Smooth muscle cell (in vitro differentiated cells): ENCODE measurements around the gene CCDC142. TPM values are rescaled to one million over a fixed set of nuclear protein-coding genes. Genes with fewer than 3 reads are reported as not detected.
A peak's percentile ranks its signal among the peaks of the same experiment; 100 is the strongest.

ENCODE experiments used
- DNase-seq: peaks from one replicate; lab custom pipeline; 2025; ENCODE audit not compliant: unreplicated experiment; lab: John Stamatoyannopoulos, UW
- H2AFZ ChIP-seq: fragments of 200-600 bp; sonication (generic); 2 replicates; pipeline ENCODE4 v1.6.0; 2016; ENCODE audit warnings: antibody characterized with exemption, low read depth, mild to moderate bottlenecking
- H3F3A ChIP-seq: fragments of 200-600 bp; sonication (generic); 2 replicates; pipeline ENCODE4 v1.6.0; 2017; ENCODE audit warnings: antibody characterized with exemption, low read depth
- H3K27ac ChIP-seq: fragments of 200-600 bp; sonication (generic); 2 replicates; pipeline ENCODE4 v1.5.1; 2016; ENCODE audit warnings: low read depth, mild to moderate bottlenecking
- H3K27me3 ChIP-seq: fragments of 200-600 bp; sonication (generic); 2 replicates; pipeline ENCODE4 v1.6.1; 2016; ENCODE audit warnings: low read depth, mild to moderate bottlenecking
- H3K36me3 ChIP-seq: fragments of 200-600 bp; sonication (generic); 2 replicates; pipeline ENCODE4 v1.5.1; 2016; ENCODE audit warnings: low read depth
- H3K4me1 ChIP-seq: fragments of 200-600 bp; sonication (generic); 2 replicates; pipeline ENCODE4 v1.5.1; 2016; ENCODE audit warnings: low read depth
- H3K4me2 ChIP-seq: fragments of 200-600 bp; sonication (generic); 2 replicates; pipeline ENCODE4 v1.6.0; 2016; ENCODE audit warnings: mild to moderate bottlenecking
- H3K4me3 ChIP-seq: fragments of 200-600 bp; sonication (generic); 2 replicates; pipeline ENCODE4 v1.5.1; 2016; ENCODE audit warnings: mild to moderate bottlenecking
- H3K79me2 ChIP-seq: fragments of 200-600 bp; sonication (generic); 2 replicates; pipeline ENCODE4 v1.6.0; 2016; ENCODE audit warnings: low read depth, mild to moderate bottlenecking
- H3K9ac ChIP-seq: fragments of 200-600 bp; sonication (generic); 2 replicates; pipeline ENCODE4 v1.6.0; 2016; ENCODE audit warnings: low read depth
- H3K9me3 ChIP-seq: fragments of 200-600 bp; sonication (generic); replicated peaks from 2 replicates; pipeline ENCODE4 v1.5.1; 2016; ENCODE audit warnings: low read depth
- H4K20me1 ChIP-seq: fragments of 200-600 bp; sonication (generic); 2 replicates; pipeline ENCODE4 v1.6.0; 2016; ENCODE audit warnings: low read depth
- CTCF ChIP-seq: fragments of 200-600 bp; sonication (generic); IDR thresholded peaks from 2 replicates; pipeline ENCODE4 v1.5.1; 2017; ENCODE audit warnings: borderline replicate concordance, mild to moderate bottlenecking, antibody characterized with exemption; ENCODE audit not compliant: insufficient read depth, poor library complexity, severe bottlenecking
- whole genome bisulfite sequencing: methylation state at CpG from one replicate; pipeline ENCODE4 v1.1.7; 2016; ENCODE audit warnings: low lambda C conversion rate; 5-methylcytosine and 5-hydroxymethylcytosine counted together
- polyA plus RNA-seq: library from polyadenylated mRNA; unstranded; fragments of >200 nt; fragmentation: Nextera tagmentation; extraction: Ambion mirVana; gene quantifications from 2 replicates; pipeline ENCODE4 v1.2.1, GENCODE V29; 2016
- total RNA-seq: library from RNA; depleted of rRNA; stranded (reverse); fragments of >200 nt; gene quantifications from 2 replicates; pipeline ENCODE4 v1.2.3, GENCODE V29; 2014

The CCDC142 gene
- total and polyA plus RNA-seq, 2 experiments from 2014 or later, result 5.5 to 7.7 TPM

DNA sequence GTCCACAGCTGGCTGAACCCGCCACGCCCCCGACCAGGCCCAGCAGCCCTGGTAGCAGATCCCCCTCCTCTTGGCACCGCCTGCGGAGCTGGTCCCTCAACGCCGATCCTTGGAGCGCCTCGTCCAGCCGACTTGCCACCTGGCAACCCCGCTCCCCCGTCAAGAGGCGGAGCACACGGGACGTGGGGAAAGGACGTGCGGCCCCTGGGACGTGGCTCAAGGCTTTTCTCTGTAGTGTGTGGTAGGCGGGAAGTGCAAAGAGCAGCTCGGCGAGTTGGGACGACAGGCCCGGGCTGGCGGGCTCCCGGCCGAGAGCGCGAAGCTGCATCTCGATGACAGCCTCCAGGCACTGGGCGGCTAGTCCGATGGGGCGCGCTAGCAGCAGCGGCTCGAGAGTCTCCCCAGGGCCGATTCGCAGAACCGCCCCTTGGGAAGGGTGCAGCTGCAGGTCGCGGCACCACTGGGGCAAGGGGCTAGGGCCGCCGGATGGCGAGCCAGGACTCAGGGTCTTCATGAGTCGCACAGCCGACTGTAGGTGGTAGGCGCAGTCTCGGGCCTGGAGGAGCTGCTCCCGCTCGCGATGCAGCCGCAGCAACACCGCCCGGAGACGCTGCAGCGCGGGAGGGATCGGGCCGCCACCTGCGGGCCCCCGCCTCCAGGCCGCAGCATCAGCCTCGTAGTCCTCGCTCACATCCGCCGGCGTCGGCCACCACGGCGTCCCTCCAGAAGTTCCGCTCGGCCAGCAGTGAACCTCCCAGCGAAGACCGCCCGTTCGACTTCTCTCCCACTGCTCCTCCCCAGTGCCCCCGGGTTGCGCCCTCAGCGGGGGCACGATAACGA, 617 bp downstream of the CCDC142 start:
- peak overlapping the region; percentile 86 for H2AFZ ChIP-seq
- DNase-seq, result no peak
- H3K9me3 ChIP-seq, result no peaks in the 10 kb centered on the region
- H3K9ac ChIP-seq, result peak overlapping the region; percentile 42
- H3K4me2 ChIP-seq, result peak overlapping the region; percentile 96
- no peaks in the 10 kb centered on the region for H3K36me3 ChIP-seq
- TF ChIP-seq CTCF, result no peak
- peak overlapping the region; percentile 79 for H3K4me3 ChIP-seq
- H3K79me2 ChIP-seq, result peaks cover 47% of the 10 kb centered on the region
- 2% methylated on average over 74 of the region's 80 CpGs for WGBS
- no peaks in the 10 kb centered on the region for H4K20me1 ChIP-seq
- H3K27ac ChIP-seq, result peak overlapping the region; percentile 20
- no peaks in the 10 kb centered on the region for H3F3A ChIP-seq
- H3K27me3 ChIP-seq, result no peaks in the 10 kb centered on the region
- H3K4me1 ChIP-seq, result peaks cover 18% of the 10 kb centered on the region

- Histone ChIP-seq H3K4me2 (peak overlapping the region; percentile 96), H3K9me3 (no peaks in the 10 kb centered on the region), H2AFZ (no peak overlapping the region), H3K9ac (peak overlapping the region; percentile 42), H3K4me1 (peaks cover 18% of the 10 kb centered on the region), H3F3A (no peaks in the 10 kb centered on the region), H3K4me3 (peak overlapping the region; percentile 79), H3K27me3 (no peaks in the 10 kb centered on the region), H3K27ac (no peak overlapping the region), H3K36me3 (no peaks in the 10 kb centered on the region), H4K20me1 (no peaks in the 10 kb centered on the region), H3K79me2 (peaks cover 47% of the 10 kb centered on the region)
- WGBS, result 53% methylated on average over 3 of the region's 3 CpGs
- no peak for DNase-seq
- TF ChIP-seq CTCF, result no peak
Measured at GRCh38 chr2:74481431-74481830, 1.4 kb downstream of the CCDC142 start.

DNA sequence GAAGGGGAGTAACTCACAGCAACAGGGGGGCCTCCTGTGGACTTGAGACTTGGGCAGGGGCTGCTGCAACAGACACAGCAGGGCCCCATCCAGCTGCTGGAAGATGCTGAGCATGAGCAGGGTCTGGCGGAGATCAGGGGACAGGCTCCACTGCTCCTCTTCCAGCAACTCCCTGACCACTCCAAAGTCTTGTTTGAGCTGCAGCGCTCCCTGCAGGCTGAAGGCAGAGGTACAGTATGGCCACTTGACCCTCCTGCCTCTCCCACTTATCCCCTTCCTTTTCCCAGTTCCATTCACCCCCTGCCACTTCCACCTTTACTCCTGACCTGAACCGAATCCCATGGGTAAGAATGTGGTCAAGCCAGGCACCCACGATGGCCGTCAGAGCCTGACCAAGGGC, 7.9 kb downstream of the CCDC142 start:
- H3K4me1 ChIP-seq, result peaks cover 12% of the 10 kb centered on the region
- no peak overlapping the region for H3K4me3 ChIP-seq
- peaks cover 10% of the 10 kb centered on the region for H3K79me2 ChIP-seq
- H4K20me1 ChIP-seq, result no peaks in the 10 kb centered on the region
- H3K9ac ChIP-seq, result no peak overlapping the region
- TF ChIP-seq CTCF, result peak; percentile 31
- no peak overlapping the region for H2AFZ ChIP-seq
- DNase-seq, result no peak
- no peak overlapping the region for H3K4me2 ChIP-seq
- H3K9me3 ChIP-seq, result no peaks in the 10 kb centered on the region
- no peaks in the 10 kb centered on the region for H3K36me3 ChIP-seq
- WGBS, result 95% methylated on average over 5 of the region's 5 CpGs
- peaks cover 5% of the 10 kb centered on the region for H3F3A ChIP-seq
- no peak overlapping the region for H3K27ac ChIP-seq
- H3K27me3 ChIP-seq, result no peaks in the 10 kb centered on the region
